ENCODE results near the gene SLC30A9.

Gene SLC30A9

DNA sequence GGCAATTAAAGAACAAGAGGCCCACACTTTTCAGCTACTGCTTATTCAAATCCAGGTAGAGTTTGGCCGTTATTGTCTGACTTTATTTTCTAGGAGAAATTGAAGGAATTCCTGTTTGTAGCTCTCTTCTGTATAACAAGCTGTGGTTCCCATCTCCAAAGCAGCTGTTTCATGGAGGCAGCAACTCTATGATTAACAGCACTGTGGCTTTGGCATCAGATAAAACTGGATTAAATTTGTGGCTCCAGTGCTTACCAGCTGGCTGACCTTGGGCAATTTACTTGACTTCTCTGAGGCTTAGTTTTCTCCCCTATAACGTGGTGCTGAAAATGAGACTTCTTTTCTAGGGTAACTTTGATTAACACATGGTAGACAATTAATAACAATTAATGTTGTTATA, 28.1 kb downstream of the SLC30A9 start:
- Histone ChIP-seq H3K9me3 (ENCODE audit: control insufficient read depth, low read length) (no peaks in the 10 kb centered on the region), H3K36me3 (ENCODE audit: control insufficient read depth in 1 of 2, insufficient read depth in 2 of 2, low read depth in 1 of 2, low read length in 2 of 2) (peaks cover 3 to 41% of the 10 kb centered on the region in 2 experiments), H3K23ac (ENCODE audit: low read length in 2 of 2) (no peak overlapping the region), H3K18ac (ENCODE audit: low read depth in 1 of 2, low read length in 2 of 2) (no peak overlapping the region), H2AFZ (ENCODE audit: low read depth, low read length) (no peak overlapping the region), H2BK120ac (ENCODE audit: low read depth, low read length) (no peak overlapping the region), H2BK12ac (ENCODE audit: low read length in 2 of 2) (no peak overlapping the region), H3K4me2 (ENCODE audit: low read length, poor library complexity, severe bottlenecking) (no peak overlapping the region), H3K79me1 (replicated peaks; ENCODE audit: low read length, poor library complexity, severe bottlenecking) (peaks cover 5% of the 10 kb centered on the region), H2BK5ac (ENCODE audit: low read depth, low read length, poor library complexity, severe bottlenecking) (no peak overlapping the region), H2BK15ac (ENCODE audit: low read depth, poor library complexity, severe bottlenecking) (no peak overlapping the region), H4K8ac (ENCODE audit: low read length) (no peak overlapping the region), H2AK5ac (ENCODE audit: low read length, severe bottlenecking) (no peak overlapping the region), H3K4ac (ENCODE audit: low read depth in 1 of 2, low read length in 2 of 2) (no peak overlapping the region), H3K4me3 (ENCODE audit: insufficient read depth in 1 of 2, low read depth in 1 of 2, low read length in 2 of 2) (no peak overlapping the region), H3K14ac (ENCODE audit: low read length in 2 of 2) (no peak overlapping the region), H3K9ac (ENCODE audit: low read length) (no peak overlapping the region), H4K91ac (ENCODE audit: low read length) (no peak overlapping the region), H3K27ac (ENCODE audit: low read length, poor library complexity, severe bottlenecking) (no peak overlapping the region), H3K27me3 (ENCODE audit: control insufficient read depth in 1 of 2, insufficient read depth in 1 of 2, low read length in 2 of 2) (no peaks in the 10 kb centered on the region), H3K4me1 (ENCODE audit: control insufficient read depth, insufficient read depth, low read depth, low read length) (no peaks in the 10 kb centered on the region)
- WGBS, result 100% methylated on average over 1 of the region's 2 CpGs
- no peak for DNase-seq

DNA sequence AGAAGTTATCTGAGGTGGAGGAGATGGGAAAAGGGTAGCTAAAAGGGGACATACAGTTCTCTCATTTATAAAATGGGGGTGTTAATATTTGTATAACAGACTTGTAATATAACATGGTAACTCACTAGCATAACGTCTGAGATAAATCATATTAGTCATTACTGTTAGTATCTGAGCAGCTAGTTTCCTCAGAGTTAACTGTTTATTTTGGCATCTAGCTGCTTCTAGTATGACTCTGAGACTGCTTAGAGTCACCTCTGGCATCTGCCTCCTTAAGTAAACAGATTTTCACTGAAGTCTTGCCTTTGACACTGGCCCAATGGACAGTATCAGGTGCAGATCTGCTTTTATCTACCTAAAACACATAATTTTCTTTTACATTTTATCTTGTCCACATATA, 58.1 kb downstream of the SLC30A9 start:
- Histone ChIP-seq H4K8ac (ENCODE audit: low read length) (no peak overlapping the region), H2BK5ac (ENCODE audit: low read depth, low read length, poor library complexity, severe bottlenecking) (no peak overlapping the region), H3K18ac (ENCODE audit: low read depth in 1 of 2, low read length in 2 of 2) (no peak overlapping the region), H3K9ac (ENCODE audit: low read length) (no peak overlapping the region), H3K23ac (ENCODE audit: low read length in 2 of 2) (no peak overlapping the region), H3K14ac (ENCODE audit: low read length in 2 of 2) (no peak overlapping the region), H2AFZ (ENCODE audit: low read depth, low read length) (no peak overlapping the region), H2AK5ac (ENCODE audit: low read length, severe bottlenecking) (no peak overlapping the region), H4K91ac (ENCODE audit: low read length) (no peak overlapping the region), H2BK12ac (ENCODE audit: low read length in 2 of 2) (no peak overlapping the region), H3K4me2 (ENCODE audit: low read length, poor library complexity, severe bottlenecking) (no peak overlapping the region), H2BK120ac (ENCODE audit: low read depth, low read length) (no peak overlapping the region), H3K4ac (ENCODE audit: low read depth in 1 of 2, low read length in 2 of 2) (no peak overlapping the region), H3K36me3 (ENCODE audit: control insufficient read depth in 1 of 2, insufficient read depth in 2 of 2, low read depth in 1 of 2, low read length in 2 of 2) (peaks cover 0 to 49% of the 10 kb centered on the region in 2 experiments), H3K4me1 (ENCODE audit: control insufficient read depth, insufficient read depth, low read depth, low read length) (no peaks in the 10 kb centered on the region), H3K4me3 (ENCODE audit: insufficient read depth in 1 of 2, low read depth in 1 of 2, low read length in 2 of 2) (no peak overlapping the region), H3K27me3 (ENCODE audit: control insufficient read depth in 1 of 2, insufficient read depth in 1 of 2, low read length in 2 of 2) (no peaks in the 10 kb centered on the region), H3K27ac (ENCODE audit: low read length, poor library complexity, severe bottlenecking) (no peak overlapping the region), H2BK15ac (ENCODE audit: low read depth, poor library complexity, severe bottlenecking) (no peak overlapping the region), H3K9me3 (ENCODE audit: control insufficient read depth, low read length) (peaks cover 5% of the 10 kb centered on the region), H3K79me1 (replicated peaks; ENCODE audit: low read length, poor library complexity, severe bottlenecking) (no peaks in the 10 kb centered on the region)
- DNase-seq, result peak; percentile 55
- WGBS, result no CpG with 5 or more reads among the region's 1 CpG

DNA sequence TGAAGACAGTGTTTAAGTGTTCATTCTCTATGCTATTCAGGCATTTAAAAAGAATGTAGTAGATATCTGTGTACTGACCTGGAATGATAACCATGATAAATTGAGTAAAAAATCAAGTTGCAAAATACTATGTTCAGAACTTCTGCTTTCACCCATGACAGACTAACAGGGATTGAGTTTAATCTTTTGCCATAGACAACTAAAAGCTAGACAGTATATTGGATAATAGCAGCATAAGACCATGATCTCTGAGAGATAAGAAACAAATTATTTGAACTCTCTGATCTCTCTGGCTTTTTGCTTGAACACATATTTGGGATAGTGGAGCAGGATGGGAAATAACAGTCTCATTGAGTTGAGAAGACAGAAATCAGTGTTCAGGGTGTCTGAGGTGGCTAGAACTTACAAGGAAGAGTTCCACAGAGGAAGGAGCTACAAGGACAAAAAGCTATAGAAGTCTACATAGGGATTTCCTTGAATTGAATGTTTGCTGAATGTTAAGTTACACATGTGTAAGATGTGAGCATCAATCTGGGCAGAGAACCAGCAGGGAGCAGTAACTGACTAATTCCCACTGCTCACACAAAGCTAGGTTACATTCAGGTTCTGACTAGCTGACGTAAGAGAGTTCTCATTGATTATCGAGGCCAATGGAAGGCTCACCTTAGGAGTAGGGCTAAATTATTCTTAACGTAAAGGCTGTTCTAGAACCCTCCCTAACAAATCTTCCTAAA, 60.4 kb downstream of the SLC30A9 start:
- no peak overlapping the region for H2AFZ ChIP-seq (ENCODE audit: low read depth, low read length)
- no peak overlapping the region for H4K91ac ChIP-seq (ENCODE audit: low read length)
- no peak overlapping the region for H3K9ac ChIP-seq (ENCODE audit: low read length)
- no peak overlapping the region for H3K27ac ChIP-seq (ENCODE audit: low read length, poor library complexity, severe bottlenecking)
- no peak overlapping the region for H3K4ac ChIP-seq (ENCODE audit: low read depth in 1 of 2, low read length in 2 of 2)
- H3K18ac ChIP-seq (ENCODE audit: low read depth in 1 of 2, low read length in 2 of 2), result no peak overlapping the region
- H2BK120ac ChIP-seq (ENCODE audit: low read depth, low read length), result no peak overlapping the region
- peaks cover 3 to 58% of the 10 kb centered on the region in 2 experiments for H3K36me3 ChIP-seq (ENCODE audit: control insufficient read depth in 1 of 2, insufficient read depth in 2 of 2, low read depth in 1 of 2, low read length in 2 of 2)
- no peak overlapping the region for H4K8ac ChIP-seq (ENCODE audit: low read length)
- no peak overlapping the region for H3K4me3 ChIP-seq (ENCODE audit: insufficient read depth in 1 of 2, low read depth in 1 of 2, low read length in 2 of 2)
- H3K23ac ChIP-seq (ENCODE audit: low read length in 2 of 2), result no peak overlapping the region
- no peak overlapping the region for H2BK12ac ChIP-seq (ENCODE audit: low read length in 2 of 2)
- H2BK15ac ChIP-seq (ENCODE audit: low read depth, poor library complexity, severe bottlenecking), result no peak overlapping the region
- no peak overlapping the region for H3K14ac ChIP-seq (ENCODE audit: low read length in 2 of 2)
- no peak overlapping the region for H3K4me2 ChIP-seq (ENCODE audit: low read length, poor library complexity, severe bottlenecking)
- H3K79me1 ChIP-seq (replicated peaks; ENCODE audit: low read length, poor library complexity, severe bottlenecking), result peaks cover 2% of the 10 kb centered on the region
- no peak overlapping the region for H2AK5ac ChIP-seq (ENCODE audit: low read length, severe bottlenecking)
- no peak overlapping the region for H2BK5ac ChIP-seq (ENCODE audit: low read depth, low read length, poor library complexity, severe bottlenecking)
- DNase-seq, result no peak
- no peaks in the 10 kb centered on the region for H3K9me3 ChIP-seq (ENCODE audit: control insufficient read depth, low read length)
- no peaks in the 10 kb centered on the region for H3K27me3 ChIP-seq (ENCODE audit: control insufficient read depth in 1 of 2, insufficient read depth in 1 of 2, low read length in 2 of 2)
- WGBS, result 99% methylated on average over 3 of the region's 3 CpGs
- no peaks in the 10 kb centered on the region for H3K4me1 ChIP-seq (ENCODE audit: control insufficient read depth, insufficient read depth, low read depth, low read length)

DNA sequence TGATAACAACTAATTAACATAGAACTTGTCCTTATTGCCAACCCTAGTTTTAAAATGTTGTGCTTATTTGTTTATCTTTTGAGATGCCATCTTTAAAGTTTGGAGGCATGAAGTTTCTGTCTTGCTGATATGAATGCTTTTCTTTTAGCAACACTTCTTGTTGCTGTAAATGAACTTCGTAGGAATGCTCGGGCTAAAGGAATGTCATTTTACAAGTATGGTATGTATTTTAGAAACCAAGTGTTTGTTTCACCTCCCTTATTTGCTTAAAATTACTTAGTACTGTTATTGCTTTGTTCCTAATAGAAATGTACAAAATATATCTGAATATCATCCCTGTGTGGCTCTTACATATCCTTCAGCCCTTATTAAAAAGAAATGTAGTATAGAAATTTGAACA, 76.1 kb downstream of the SLC30A9 start:
- Histone ChIP-seq H3K36me3 (ENCODE audit: control insufficient read depth in 1 of 2, insufficient read depth in 2 of 2, low read depth in 1 of 2, low read length in 2 of 2) (peaks cover 13 to 71% of the 10 kb centered on the region in 2 experiments), H3K9me3 (ENCODE audit: control insufficient read depth, low read length) (no peaks in the 10 kb centered on the region), H3K79me1 (replicated peaks; ENCODE audit: low read length, poor library complexity, severe bottlenecking) (peaks cover 7% of the 10 kb centered on the region), H3K23ac (ENCODE audit: low read length in 2 of 2) (no peak overlapping the region), H3K9ac (ENCODE audit: low read length) (no peak overlapping the region), H2AFZ (ENCODE audit: low read depth, low read length) (no peak overlapping the region), H2BK5ac (ENCODE audit: low read depth, low read length, poor library complexity, severe bottlenecking) (no peak overlapping the region), H3K27ac (ENCODE audit: low read length, poor library complexity, severe bottlenecking) (no peak overlapping the region), H3K4me2 (ENCODE audit: low read length, poor library complexity, severe bottlenecking) (no peak overlapping the region), H3K4me3 (ENCODE audit: insufficient read depth in 1 of 2, low read depth in 1 of 2, low read length in 2 of 2) (no peak overlapping the region), H3K4ac (ENCODE audit: low read depth in 1 of 2, low read length in 2 of 2) (no peak overlapping the region), H3K14ac (ENCODE audit: low read length in 2 of 2) (no peak overlapping the region), H3K27me3 (ENCODE audit: control insufficient read depth in 1 of 2, insufficient read depth in 1 of 2, low read length in 2 of 2) (no peaks in the 10 kb centered on the region), H3K18ac (ENCODE audit: low read depth in 1 of 2, low read length in 2 of 2) (no peak overlapping the region), H2BK12ac (ENCODE audit: low read length in 2 of 2) (no peak overlapping the region), H2AK5ac (ENCODE audit: low read length, severe bottlenecking) (no peak overlapping the region), H4K8ac (ENCODE audit: low read length) (no peak overlapping the region), H4K91ac (ENCODE audit: low read length) (no peak overlapping the region), H2BK15ac (ENCODE audit: low read depth, poor library complexity, severe bottlenecking) (no peak overlapping the region), H2BK120ac (ENCODE audit: low read depth, low read length) (no peak overlapping the region), H3K4me1 (ENCODE audit: control insufficient read depth, insufficient read depth, low read depth, low read length) (no peaks in the 10 kb centered on the region)
- DNase-seq, result no peak
- 92% methylated on average over 2 of the region's 2 CpGs for WGBS
